ENCODE results near the gene CNTF.

DNA sequence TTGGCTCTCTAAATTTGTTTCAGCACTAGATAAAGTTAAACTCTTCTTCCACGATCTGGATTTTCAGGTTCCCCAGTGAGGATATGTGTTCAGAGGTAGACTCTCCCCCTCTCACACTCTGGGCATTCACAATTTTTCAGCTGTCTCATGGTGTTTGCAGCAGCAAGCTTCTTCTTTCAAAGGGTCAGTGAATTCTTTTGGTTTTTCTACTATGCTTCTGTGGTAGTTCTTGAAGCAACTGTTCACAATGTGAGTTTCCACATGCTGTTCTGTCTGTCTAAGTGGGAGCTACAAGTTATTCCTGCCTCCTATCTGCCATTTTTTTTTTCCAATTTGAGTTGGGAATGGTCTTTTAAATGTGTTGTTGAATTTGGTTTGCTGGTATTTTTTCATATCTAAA, 25.4 kb downstream of the CNTF start:
- TF ChIP-seq, protein P1, sequence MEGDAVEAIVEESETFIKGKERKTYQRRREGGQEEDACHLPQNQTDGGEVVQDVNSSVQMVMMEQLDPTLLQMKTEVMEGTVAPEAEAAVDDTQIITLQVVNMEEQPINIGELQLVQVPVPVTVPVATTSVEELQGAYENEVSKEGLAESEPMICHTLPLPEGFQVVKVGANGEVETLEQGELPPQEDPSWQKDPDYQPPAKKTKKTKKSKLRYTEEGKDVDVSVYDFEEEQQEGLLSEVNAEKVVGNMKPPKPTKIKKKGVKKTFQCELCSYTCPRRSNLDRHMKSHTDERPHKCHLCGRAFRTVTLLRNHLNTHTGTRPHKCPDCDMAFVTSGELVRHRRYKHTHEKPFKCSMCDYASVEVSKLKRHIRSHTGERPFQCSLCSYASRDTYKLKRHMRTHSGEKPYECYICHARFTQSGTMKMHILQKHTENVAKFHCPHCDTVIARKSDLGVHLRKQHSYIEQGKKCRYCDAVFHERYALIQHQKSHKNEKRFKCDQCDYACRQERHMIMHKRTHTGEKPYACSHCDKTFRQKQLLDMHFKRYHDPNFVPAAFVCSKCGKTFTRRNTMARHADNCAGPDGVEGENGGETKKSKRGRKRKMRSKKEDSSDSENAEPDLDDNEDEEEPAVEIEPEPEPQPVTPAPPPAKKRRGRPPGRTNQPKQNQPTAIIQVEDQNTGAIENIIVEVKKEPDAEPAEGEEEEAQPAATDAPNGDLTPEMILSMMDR (IDR thresholded peaks at IDR 0.05), result no peak
- TF ChIP-seq EP300 (IDR thresholded peaks at IDR 0.05), result no peak
